GM19328 (cell line): ENCODE measurements around the gene KANK2.

ENCODE experiments used
- ATAC-seq: cut with Tn5 transposase; IDR thresholded peaks from one replicate; pipeline ENCODE4 v1.9.1; 2021; ENCODE audit warnings: mild to moderate bottlenecking, moderate library complexity; ENCODE audit not compliant: unreplicated experiment

Gene KANK2

GRCh38 chr19:11226716-11227166 lies 29.4 kb upstream of the KANK2 start:
- ATAC-seq: no peak

GRCh38 chr19:11225815-11226214 lies 28.5 kb upstream of the KANK2 start:
- ATAC-seq: no peak

GRCh38 chr19:11225172-11225571 lies 27.8 kb upstream of the KANK2 start:
- ATAC-seq: no peak

GRCh38 chr19:11224429-11224828 lies 27.1 kb upstream of the KANK2 start:
- ATAC-seq: no peak

- ATAC-seq: no peak
These were observed 25.9 kb upstream of the KANK2 start for GRCh38 chr19:11223200-11223599.

GRCh38 chr19:11221082-11221598 lies 23.8 kb upstream of the KANK2 start:
- ATAC-seq: no peak

- no peak for ATAC-seq
These were observed 17.0 kb upstream of the KANK2 start for GRCh38 chr19:11214387-11214786.

- no peak for ATAC-seq
These were observed 13.2 kb upstream of the KANK2 start for GRCh38 chr19:11210656-11210928.

- ATAC-seq: no peak
These were observed 12.7 kb upstream of the KANK2 start for GRCh38 chr19:11209839-11210655.

GRCh38 chr19:11208561-11209471 lies 11.5 kb upstream of the KANK2 start:
- no peak for ATAC-seq

GRCh38 chr19:11205939-11206570 lies 8.7 kb upstream of the KANK2 start:
- ATAC-seq: no peak

- no peak for ATAC-seq
These were observed 7.6 kb upstream of the KANK2 start for GRCh38 chr19:11204943-11205349.

- ATAC-seq: no peak
These were observed 6.8 kb upstream of the KANK2 start for GRCh38 chr19:11204076-11204602.

- ATAC-seq: no peak
These were observed 6.1 kb upstream of the KANK2 start for GRCh38 chr19:11203194-11204075.

GRCh38 chr19:11202488-11203193 lies 5.3 kb upstream of the KANK2 start:
- ATAC-seq: no peak

GRCh38 chr19:11201791-11202190 lies 4.4 kb upstream of the KANK2 start:
- ATAC-seq: no peak

- no peak for ATAC-seq
These were observed 3.6 kb upstream of the KANK2 start for GRCh38 chr19:11200931-11201330.

GRCh38 chr19:11200015-11200574 lies 2.8 kb upstream of the KANK2 start:
- ATAC-seq: no peak

- no peak for ATAC-seq
These were observed 2.2 kb upstream of the KANK2 start for GRCh38 chr19:11199517-11199916.
